ENCODE data around the gene TMEM14B.

DNA sequence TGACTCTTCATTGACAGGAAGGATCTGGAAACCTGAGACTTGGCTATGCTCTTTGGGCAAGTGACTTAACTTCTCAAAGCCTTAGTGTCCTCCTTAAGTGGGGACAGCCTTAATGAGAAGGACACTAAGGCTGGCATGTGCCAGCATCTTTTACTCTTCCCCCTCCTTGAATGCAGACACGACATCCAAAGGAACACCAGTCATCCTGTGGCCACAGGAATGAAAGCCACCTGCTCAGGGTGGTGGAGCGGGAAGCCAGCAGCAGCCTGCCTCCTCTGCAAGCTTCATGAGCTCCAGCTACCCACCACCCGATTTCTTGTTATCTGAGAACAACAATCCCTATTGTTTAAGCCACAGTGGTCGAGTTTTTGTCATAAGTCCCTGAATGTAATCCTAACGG is 44.5 kb downstream of the TMEM14B start:
- TF ChIP-seq, protein P1, sequence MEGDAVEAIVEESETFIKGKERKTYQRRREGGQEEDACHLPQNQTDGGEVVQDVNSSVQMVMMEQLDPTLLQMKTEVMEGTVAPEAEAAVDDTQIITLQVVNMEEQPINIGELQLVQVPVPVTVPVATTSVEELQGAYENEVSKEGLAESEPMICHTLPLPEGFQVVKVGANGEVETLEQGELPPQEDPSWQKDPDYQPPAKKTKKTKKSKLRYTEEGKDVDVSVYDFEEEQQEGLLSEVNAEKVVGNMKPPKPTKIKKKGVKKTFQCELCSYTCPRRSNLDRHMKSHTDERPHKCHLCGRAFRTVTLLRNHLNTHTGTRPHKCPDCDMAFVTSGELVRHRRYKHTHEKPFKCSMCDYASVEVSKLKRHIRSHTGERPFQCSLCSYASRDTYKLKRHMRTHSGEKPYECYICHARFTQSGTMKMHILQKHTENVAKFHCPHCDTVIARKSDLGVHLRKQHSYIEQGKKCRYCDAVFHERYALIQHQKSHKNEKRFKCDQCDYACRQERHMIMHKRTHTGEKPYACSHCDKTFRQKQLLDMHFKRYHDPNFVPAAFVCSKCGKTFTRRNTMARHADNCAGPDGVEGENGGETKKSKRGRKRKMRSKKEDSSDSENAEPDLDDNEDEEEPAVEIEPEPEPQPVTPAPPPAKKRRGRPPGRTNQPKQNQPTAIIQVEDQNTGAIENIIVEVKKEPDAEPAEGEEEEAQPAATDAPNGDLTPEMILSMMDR (IDR thresholded peaks at IDR 0.05), result no peak
- TF ChIP-seq POLR2A (IDR thresholded peaks at IDR 0.05; ENCODE audit: low read length), result no peak
